HEK293 (cell line): ENCODE results near the gene VWA3B.

Source experiments
- CTCF ChIA-PET: fragments of 350-600 bp; formaldehyde crosslinking; extraction: SDS; loops from one replicate; lab custom pipeline; 2021; ENCODE audit warnings: antibody characterized with exemption; lab: Yijun Ruan, JAX
- POLR2A ChIA-PET: fragments of 300-600 bp; formaldehyde crosslinking; extraction: SDS; loops from one replicate; lab custom pipeline; 2020; ENCODE audit warnings: antibody characterized with exemption, inconsistent platforms; lab: Yijun Ruan, JAX
- H3K27ac ChIP-seq: fragments of 200-500 bp; sonication (Bioruptor generic); 2 replicates; pipeline ENCODE4 v1.5.1; 2014; ENCODE audit warnings: low read depth, low read length, control low read depth, inconsistent platforms; ENCODE audit errors: extremely low read depth
- H3K36me3 ChIP-seq, 2 experiments: fragments of 200-500 bp in 1 of 2; sonication (Bioruptor generic) in 1 of 2; 1 replicate in 1 of 2; 2 replicates in 1 of 2; pipeline ENCODE4 v1.5.1; 2014 to 2017; ENCODE audit warnings: inconsistent platforms in 2 of 2, low read length in 2 of 2; ENCODE audit not compliant: control insufficient read depth in 2 of 2, insufficient read depth in 1 of 2
- H3K4me1 ChIP-seq: fragments of 200-500 bp; sonication (Bioruptor generic); 2 replicates; pipeline ENCODE4 v1.5.1; 2014; ENCODE audit warnings: mild to moderate bottlenecking, low read length, inconsistent platforms; ENCODE audit not compliant: control insufficient read depth, insufficient read depth
- H3K4me3 ChIP-seq: 2 replicates; pipeline ENCODE4 v1.5.1; 2011; ENCODE audit warnings: low read depth, mild to moderate bottlenecking, control low read depth, low read length, moderate library complexity
- H3K9me3 ChIP-seq: fragments of 200-500 bp; sonication (Bioruptor generic); 2 replicates; pipeline ENCODE4 v1.5.1; 2014; ENCODE audit warnings: low read depth, low read length, inconsistent platforms; ENCODE audit not compliant: control insufficient read depth, insufficient read depth
- GLIS2 ChIP-seq: fragments of 450-650 bp; formaldehyde crosslinking; IDR thresholded peaks from 2 replicates; pipeline ENCODE4 v1.5.1; 2016; ENCODE audit warnings: missing biosample characterization, missing genetic modification characterization
- KLF1 ChIP-seq: fragments of 450-650 bp; formaldehyde crosslinking; IDR thresholded peaks from 2 replicates; pipeline ENCODE4 v1.5.1; 2016; ENCODE audit warnings: missing biosample characterization, missing genetic modification characterization
- MEIS1 ChIP-seq: sonication (generic); formaldehyde crosslinking; IDR thresholded peaks from 2 replicates; pipeline ENCODE4 v1.8.1; 2022; ENCODE audit warnings: missing genetic modification reagents, mild to moderate bottlenecking, borderline replicate concordance
- MYNN ChIP-seq: fragments of 450-650 bp; formaldehyde crosslinking; IDR thresholded peaks from 2 replicates; pipeline ENCODE4 v1.5.1; 2016; ENCODE audit warnings: missing biosample characterization, missing genetic modification characterization, borderline replicate concordance
- OVOL3 ChIP-seq: fragments of 450-650 bp; formaldehyde crosslinking; IDR thresholded peaks from 2 replicates; pipeline ENCODE4 v1.5.1; 2016; ENCODE audit warnings: missing biosample characterization, missing genetic modification characterization
- TCF7L2 ChIP-seq: IDR thresholded peaks from 2 replicates; pipeline ENCODE4 v1.6.1; 2011; ENCODE audit warnings: low read depth, mild to moderate bottlenecking, inconsistent platforms, low read length, moderate library complexity, borderline replicate concordance
- ZBTB7A ChIP-seq: fragments of 450-650 bp; formaldehyde crosslinking; IDR thresholded peaks from 2 replicates; pipeline ENCODE4 v1.5.1; 2016; ENCODE audit warnings: low read depth, missing biosample characterization, missing genetic modification characterization
- ZEB2 ChIP-seq: fragments of 450-650 bp; formaldehyde crosslinking; IDR thresholded peaks from 2 replicates; pipeline ENCODE4 v1.5.1; 2016; ENCODE audit warnings: missing biosample characterization, missing genetic modification characterization
- ZNF138 ChIP-seq: fragments of 450-650 bp; formaldehyde crosslinking; IDR thresholded peaks from 2 replicates; pipeline ENCODE4 v1.5.1; 2016; ENCODE audit warnings: missing biosample characterization, missing genetic modification characterization, borderline replicate concordance
- ZNF148 ChIP-seq: fragments of 450-650 bp; formaldehyde crosslinking; IDR thresholded peaks from 2 replicates; pipeline ENCODE4 v1.5.0; 2017; ENCODE audit warnings: missing biosample characterization, missing genetic modification characterization, borderline replicate concordance
- ZNF239 ChIP-seq: fragments of 450-650 bp; formaldehyde crosslinking; IDR thresholded peaks from 2 replicates; pipeline ENCODE4 v1.5.1; 2016; ENCODE audit warnings: missing biosample characterization, missing genetic modification characterization
- ZNF248 ChIP-seq: fragments of 450-650 bp; formaldehyde crosslinking; IDR thresholded peaks from 2 replicates; pipeline ENCODE4 v1.5.1; 2017; ENCODE audit warnings: missing biosample characterization, missing genetic modification characterization
- ZNF280C ChIP-seq: fragments of 450-650 bp; formaldehyde crosslinking; IDR thresholded peaks from 2 replicates; pipeline ENCODE4 v1.5.1; 2016; ENCODE audit warnings: missing biosample characterization, missing genetic modification characterization
- ZNF335 ChIP-seq: fragments of 450-650 bp; formaldehyde crosslinking; conservative IDR thresholded peaks from 2 replicates; pipeline ENCODE4 v1.5.1; 2016; ENCODE audit warnings: missing biosample characterization, missing genetic modification characterization
- ZNF366 ChIP-seq: fragments of 450-650 bp; formaldehyde crosslinking; conservative IDR thresholded peaks from 2 replicates; pipeline ENCODE4 v1.5.1; 2016; ENCODE audit warnings: missing biosample characterization, missing genetic modification characterization
- ZNF398 ChIP-seq: fragments of 450-650 bp; formaldehyde crosslinking; IDR thresholded peaks from 2 replicates; pipeline ENCODE4 v1.5.1; 2017; ENCODE audit warnings: missing biosample characterization, missing genetic modification characterization
- ZNF426 ChIP-seq: fragments of 450-650 bp; formaldehyde crosslinking; IDR thresholded peaks from 2 replicates; pipeline ENCODE4 v1.5.1; 2017; ENCODE audit warnings: missing biosample characterization, missing genetic modification characterization, mild to moderate bottlenecking, inconsistent platforms, moderate library complexity
- ZNF433 ChIP-seq: fragments of 450-650 bp; formaldehyde crosslinking; IDR thresholded peaks from 2 replicates; pipeline ENCODE4 v1.5.1; 2016; ENCODE audit warnings: missing biosample characterization, missing genetic modification characterization, low read depth
- ZNF513 ChIP-seq: fragments of 450-650 bp; IDR thresholded peaks from 2 replicates; pipeline ENCODE4 v1.5.1; 2018; ENCODE audit warnings: missing biosample characterization, missing genetic modification characterization
- ZNF561 ChIP-seq: fragments of 450-650 bp; IDR thresholded peaks from 2 replicates; pipeline ENCODE4 v1.5.1; 2018; ENCODE audit warnings: missing biosample characterization, missing genetic modification characterization, borderline replicate concordance
- ZNF670 ChIP-seq: fragments of 450-650 bp; formaldehyde crosslinking; IDR thresholded peaks from 2 replicates; pipeline ENCODE4 v1.5.1; 2016; ENCODE audit warnings: missing biosample characterization, missing genetic modification characterization, low read depth
- ZNF701 ChIP-seq: fragments of 450-650 bp; formaldehyde crosslinking; IDR thresholded peaks from 2 replicates; pipeline ENCODE4 v1.5.1; 2016; ENCODE audit warnings: missing biosample characterization, missing genetic modification characterization
- ZNF76 ChIP-seq: fragments of 450-650 bp; formaldehyde crosslinking; IDR thresholded peaks from 2 replicates; pipeline ENCODE4; 2016; ENCODE audit warnings: low read depth, missing biosample characterization, missing genetic modification characterization, borderline replicate concordance
- ZNF777 ChIP-seq: fragments of 450-650 bp; formaldehyde crosslinking; IDR thresholded peaks from 2 replicates; pipeline ENCODE4 v1.5.1; 2017; ENCODE audit warnings: missing biosample characterization, missing genetic modification characterization, borderline replicate concordance
- ZSCAN16 ChIP-seq: fragments of 450-650 bp; formaldehyde crosslinking; IDR thresholded peaks from 2 replicates; pipeline ENCODE4 v1.5.1; 2016; ENCODE audit warnings: missing biosample characterization, missing genetic modification characterization
- ZSCAN5A ChIP-seq: fragments of 450-650 bp; formaldehyde crosslinking; IDR thresholded peaks from 2 replicates; pipeline ENCODE4 v1.5.1; 2016; ENCODE audit warnings: missing biosample characterization, missing genetic modification characterization

Gene VWA3B

GRCh38 chr2:98300141-98300874, 213.3 kb downstream of the VWA3B start:
- ChIA-PET POLR2A (no interaction called here), CTCF (no interaction called here)
- Histone ChIP-seq H3K27ac (no peak overlapping the region), H3K9me3 (no peaks in the 10 kb centered on the region), H3K4me3 (no peak overlapping the region), H3K36me3 (no peaks in the 10 kb centered on the region), H3K4me1 (no peaks in the 10 kb centered on the region)
- TF ChIP-seq GLIS2 (tag by site-specific recombination) (no peak), ZBTB7A (tag by site-specific recombination) (no peak), ZNF513 (tag by site-specific recombination) (no peak), ZNF366 (tag by site-specific recombination) (no peak), ZNF561 (tag by site-specific recombination) (no peak), ZNF398 (tag by site-specific recombination) (no peak), ZNF248 (tag by site-specific recombination) (no peak), ZNF433 (no peak), OVOL3 (tag by site-specific recombination) (no peak), KLF1 (tag by site-specific recombination) (no peak), ZSCAN16 (tag by site-specific recombination) (no peak), ZNF76 (tag by site-specific recombination) (no peak)

GRCh38 chr2:98301469-98301868, 214.5 kb downstream of the VWA3B start:
- Histone ChIP-seq H3K4me1 (no peaks in the 10 kb centered on the region), H3K36me3 (no peaks in the 10 kb centered on the region), H3K4me3 (no peak overlapping the region), H3K27ac (no peak overlapping the region)
- TF ChIP-seq ZNF280C (tag by site-specific recombination) (no peak), ZEB2 (no peak), ZNF335 (tag by site-specific recombination) (no peak), TCF7L2 (no peak), MYNN (tag by site-specific recombination) (no peak), ZNF239 (tag by site-specific recombination) (no peak), ZNF701 (tag by site-specific recombination) (no peak), ZNF670 (tag by site-specific recombination) (no peak), ZNF426 (tag by site-specific recombination) (no peak), ZNF138 (tag by site-specific recombination) (no peak), ZNF777 (tag by site-specific recombination) (no peak), MEIS1 (no peak), ZSCAN5A (tag by site-specific recombination) (no peak), ZNF148 (tag by site-specific recombination) (no peak)
- TF ChIP-seq, all 188 proteins: peak for 0
- no peaks in the 10 kb centered on the region for H3K9me3 ChIP-seq
- POLR2A ChIA-PET: no interaction called here
- CTCF ChIA-PET: no interaction called here
